GM10847 (cell line): ENCODE measurements around the gene HTT.

Experiments used
- POLR2A ChIP-seq: IDR thresholded peaks from 2 replicates; pipeline ENCODE4 v1.6.1; 2011; ENCODE audit not compliant: insufficient read length; ENCODE audit errors: extremely low read depth

Gene HTT

DNA sequence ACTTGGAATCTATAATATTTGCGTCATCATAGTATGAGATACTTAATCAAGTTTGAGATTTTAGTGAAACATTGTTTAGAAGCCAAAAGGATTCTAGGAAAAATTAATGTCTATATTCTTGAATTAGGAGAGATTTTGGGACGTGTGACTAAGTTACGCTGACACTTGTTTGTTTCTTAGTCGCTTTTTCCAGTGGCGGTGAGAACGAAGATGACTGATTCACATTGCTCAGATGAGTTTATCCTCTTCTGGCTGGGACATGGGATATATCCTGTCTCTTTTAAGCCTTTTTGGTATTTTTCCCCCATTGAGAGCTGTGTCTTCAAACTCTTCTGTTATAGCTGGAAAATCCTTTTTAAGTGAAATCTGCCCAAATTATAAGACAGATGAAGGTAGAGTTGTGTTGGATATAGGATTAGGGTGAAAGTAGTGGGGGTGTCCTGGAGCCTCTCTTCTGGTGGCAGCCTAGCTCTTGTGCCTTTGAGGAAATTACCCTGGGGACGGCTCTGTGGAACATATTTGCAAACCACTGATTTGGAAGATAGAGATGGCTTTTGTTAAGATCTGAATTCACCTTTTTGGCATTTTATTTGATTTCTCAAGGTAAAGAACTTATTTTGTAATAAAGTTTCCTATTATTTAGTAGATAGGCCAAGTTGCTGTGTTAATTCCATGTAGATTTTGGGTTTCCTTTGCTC is 49.7 kb downstream of the HTT start:
- TF ChIP-seq POLR2A = no peak

DNA sequence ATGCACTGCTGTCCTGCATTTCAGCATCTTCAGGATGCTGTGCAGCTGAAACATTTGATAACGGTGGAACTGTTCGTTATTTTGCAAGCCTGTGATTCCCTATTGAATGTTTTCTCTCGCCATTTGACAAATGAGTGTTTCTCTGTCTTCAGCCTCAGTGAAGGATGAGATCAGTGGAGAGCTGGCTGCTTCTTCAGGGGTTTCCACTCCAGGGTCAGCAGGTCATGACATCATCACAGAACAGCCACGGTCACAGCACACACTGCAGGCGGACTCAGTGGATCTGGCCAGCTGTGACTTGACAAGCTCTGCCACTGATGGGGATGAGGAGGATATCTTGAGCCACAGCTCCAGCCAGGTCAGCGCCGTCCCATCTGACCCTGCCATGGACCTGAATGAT is 52.6 kb downstream of the HTT start:
- TF ChIP-seq POLR2A = no peak

GRCh38 chr4:3128058-3128457 is 53.6 kb downstream of the HTT start:
- TF ChIP-seq POLR2A = no peak

DNA sequence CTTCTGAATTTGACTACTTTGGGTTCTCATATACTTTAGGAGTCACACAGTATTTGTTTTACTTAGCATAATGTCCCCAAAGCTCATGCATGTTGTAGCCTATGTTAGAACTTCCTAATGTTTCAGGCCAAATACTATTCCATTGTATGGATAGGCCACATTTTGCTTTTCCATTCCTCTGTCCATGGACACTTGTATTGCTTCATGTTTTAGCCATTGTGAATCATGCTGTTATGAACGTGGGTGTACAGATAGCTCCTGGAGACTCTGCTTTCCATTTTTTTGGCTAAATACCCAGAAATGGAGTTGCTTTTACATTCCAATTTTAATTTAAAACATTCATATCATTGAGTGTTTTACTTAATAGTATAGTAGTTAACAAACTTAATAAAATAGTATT is 54.5 kb downstream of the HTT start:
- no peak for TF ChIP-seq POLR2A

- no peak for TF ChIP-seq POLR2A
These were observed 55.7 kb downstream of the HTT start for GRCh38 chr4:3130201-3130600.

- TF ChIP-seq POLR2A = no peak
These were observed 56.3 kb downstream of the HTT start for GRCh38 chr4:3130826-3131225.

GRCh38 chr4:3134201-3134600 is 59.7 kb downstream of the HTT start:
- TF ChIP-seq POLR2A = no peak

- TF ChIP-seq POLR2A = no peak
These were observed 60.9 kb downstream of the HTT start for GRCh38 chr4:3135155-3136011.

GRCh38 chr4:3136454-3136853 is 62.0 kb downstream of the HTT start:
- TF ChIP-seq POLR2A = no peak

DNA sequence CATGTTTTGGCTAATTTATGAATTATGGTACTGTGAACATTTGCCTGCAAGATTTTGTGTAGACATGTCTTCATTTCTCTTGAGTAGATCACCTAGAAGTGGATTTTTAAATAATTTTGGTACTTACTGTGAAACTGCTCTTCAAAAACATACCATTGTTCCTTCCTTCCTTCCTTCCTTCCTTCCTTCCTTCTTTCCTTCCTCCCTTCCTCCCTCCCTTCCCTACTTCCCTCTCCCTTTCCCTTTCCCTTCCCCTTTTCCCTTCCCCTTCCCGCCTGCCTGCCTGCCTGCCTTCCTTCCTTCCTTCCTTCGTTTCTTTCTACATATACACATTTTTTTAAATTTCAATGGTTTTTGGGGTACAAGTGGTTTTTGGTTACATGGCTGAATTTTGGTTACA is 63.4 kb downstream of the HTT start:
- no peak for TF ChIP-seq POLR2A

DNA sequence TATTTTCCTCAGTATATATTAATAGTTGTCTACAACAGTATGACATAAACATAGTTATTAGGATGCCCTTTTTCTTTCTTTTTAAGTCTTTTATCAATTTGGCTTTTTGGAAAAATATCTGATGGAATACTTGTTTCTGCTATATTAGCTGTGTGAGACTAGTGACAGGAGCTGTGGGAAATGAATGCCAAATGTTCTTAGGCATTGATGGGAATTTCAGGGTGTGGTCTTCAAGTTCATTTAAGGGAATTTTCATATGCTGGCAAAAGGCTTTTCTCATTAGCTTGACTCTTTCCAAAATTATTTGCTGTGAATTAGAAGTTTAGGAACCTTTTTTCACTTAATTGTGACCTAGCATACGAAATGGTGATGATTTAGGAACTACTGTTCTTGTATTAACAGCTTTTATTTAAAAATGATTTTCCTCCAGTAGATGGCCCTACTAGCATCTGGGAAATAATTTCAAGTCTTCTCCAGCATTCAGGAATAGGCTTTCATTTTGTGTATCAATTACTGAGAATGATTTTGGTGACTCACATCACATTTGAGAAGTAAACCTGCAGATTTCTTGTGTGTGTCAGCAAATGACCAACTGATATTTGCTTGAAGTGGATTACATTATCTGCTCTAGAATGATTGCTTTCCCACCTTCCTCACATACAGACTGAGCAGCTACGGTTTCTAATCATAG is 70.9 kb downstream of the HTT start:
- no peak for TF ChIP-seq POLR2A

DNA sequence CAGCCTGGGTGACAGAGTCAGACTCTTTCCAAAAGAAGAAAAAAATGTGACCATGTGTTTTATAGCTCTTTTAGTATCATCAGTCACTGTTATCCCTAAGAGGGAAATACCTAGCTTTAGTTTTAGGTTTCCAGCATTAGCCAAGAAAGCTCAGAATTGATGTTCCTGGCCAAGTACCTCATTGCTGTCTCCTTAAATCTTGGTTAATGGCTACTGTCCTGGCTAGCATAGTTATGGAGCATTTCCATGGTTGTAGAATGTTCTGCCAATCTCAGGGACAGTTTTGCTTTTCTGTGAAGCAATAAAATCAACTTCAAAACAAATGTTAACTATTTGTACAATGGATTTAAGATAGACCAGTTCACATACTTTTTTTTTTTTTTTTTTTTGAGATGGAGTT is 74.4 kb downstream of the HTT start:
- no peak for TF ChIP-seq POLR2A

- no peak for TF ChIP-seq POLR2A
These were observed 82.9 kb downstream of the HTT start for GRCh38 chr4:3157366-3157765.

DNA sequence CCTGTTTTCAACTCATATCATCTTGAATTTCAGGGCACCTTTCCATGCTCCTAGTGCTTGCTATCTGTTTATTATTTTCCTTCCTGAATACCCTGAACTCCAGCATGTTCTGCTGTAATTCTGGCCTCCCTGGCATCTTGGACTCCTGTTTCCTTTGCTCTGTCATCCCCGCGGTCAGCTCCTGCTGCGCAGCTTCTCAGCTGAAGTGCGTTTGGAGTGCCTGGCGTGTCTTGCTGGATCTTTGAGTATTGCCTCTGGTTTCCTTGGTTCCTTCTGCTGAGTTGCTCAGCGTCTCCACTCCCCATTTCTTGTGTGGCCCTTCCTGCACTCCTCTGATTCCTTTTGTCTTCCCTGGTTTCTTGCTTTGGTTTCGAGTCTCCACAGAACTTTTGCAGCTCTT is 84.4 kb downstream of the HTT start:
- no peak for TF ChIP-seq POLR2A

DNA sequence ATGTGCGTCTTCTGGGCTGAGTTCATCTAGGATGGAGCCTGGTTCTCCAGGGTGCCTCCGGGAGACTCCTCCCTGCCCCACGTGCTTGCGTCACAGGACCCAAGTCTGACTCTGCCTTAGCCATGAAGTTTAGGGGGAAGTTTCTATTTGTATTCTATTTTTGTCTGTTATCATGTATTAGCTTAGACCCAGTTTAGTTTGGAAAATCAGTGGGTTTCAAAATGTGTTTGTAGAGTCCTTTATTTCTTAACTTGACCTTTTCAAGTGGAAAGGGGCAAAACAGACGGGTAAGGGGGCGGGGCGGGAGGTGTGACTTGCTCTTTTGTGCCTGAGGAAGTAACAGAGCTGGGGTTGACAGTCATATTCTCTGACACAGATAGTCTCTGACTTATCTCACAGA is 86.0 kb downstream of the HTT start:
- TF ChIP-seq POLR2A = no peak

DNA sequence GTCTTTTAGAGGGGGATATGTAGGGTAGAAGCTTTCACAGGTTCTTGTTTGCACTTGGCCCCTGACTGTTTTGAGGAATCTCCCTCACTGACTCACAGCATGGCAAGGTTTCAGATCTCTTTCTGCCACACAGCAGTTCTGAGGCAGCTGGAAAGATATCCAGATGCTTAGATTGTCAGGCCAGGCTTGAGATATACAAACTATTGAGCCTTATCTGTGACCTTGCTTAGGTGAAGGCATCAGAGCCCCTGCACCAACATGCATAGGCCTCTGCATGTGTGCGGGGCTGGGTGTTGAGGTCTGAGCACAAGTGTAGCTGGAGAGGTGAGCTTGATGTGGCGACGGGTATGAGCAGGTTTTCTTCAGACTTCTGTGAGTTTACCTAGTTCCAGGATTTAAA is 93.5 kb downstream of the HTT start:
- TF ChIP-seq POLR2A = no peak
